Heart right ventricle (tissue), 16 donors: ENCODE measurements around the gene BDKRB2. TPM values are rescaled to one million over a fixed set of nuclear protein-coding genes. Genes with fewer than 3 reads are reported as not detected.
A peak's percentile ranks its signal among the peaks of the same experiment; 100 is the strongest.

Experiments
- ATAC-seq, 8 donors: fragments of 200-7000 bp; cut with Tn5 transposase; one replicate each; pipeline ENCODE4 v1.9.1; 2020; ENCODE audit warnings: mild to moderate bottlenecking in 8 of 8, moderate library complexity in 8 of 8, moderate number of reproducible peaks in 1 of 8
- DNase-seq, 2 donors: peaks; one replicate each; pipeline ENCODE4 v3.0.0-alpha.2; 2020
- H3K27ac ChIP-seq, 10 donors: fragments of 200-600 bp; sonication (generic) in 2 of 10; one replicate each; pipeline versions ENCODE4 v1.5.0 to v1.8.0; 2020 to 2022; ENCODE audit warnings: mild to moderate bottlenecking in 3 of 10
- H3K27me3 ChIP-seq, 7 donors: fragments of 200-600 bp; one replicate each; pipeline ENCODE4 v1.8.0; 2021 to 2022; ENCODE audit warnings: mild to moderate bottlenecking in 2 of 7
- H3K36me3 ChIP-seq, 9 donors: fragments of 200-600 bp; sonication (generic) in 1 of 9; one replicate each; pipeline versions ENCODE4 v1.5.0 to v1.8.0; 2020 to 2022; ENCODE audit warnings: mild to moderate bottlenecking in 2 of 9
- H3K4me1 ChIP-seq, 9 donors: fragments of 200-600 bp; sonication (generic) in 1 of 9; one replicate each; pipeline versions ENCODE4 v1.5.0 to v1.8.0; 2020 to 2022; ENCODE audit warnings: mild to moderate bottlenecking in 4 of 9
- H3K4me3 ChIP-seq, 10 donors: fragments of 200-600 bp; sonication (generic) in 2 of 10; one replicate each; pipeline versions ENCODE4 v1.5.0 to v1.8.0; 2020 to 2022; ENCODE audit warnings: mild to moderate bottlenecking in 7 of 10, moderate library complexity in 2 of 10
- H3K9me3 ChIP-seq, 11 donors: fragments of 200-600 bp in 10 of 11; sonication (generic) in 2 of 11; one replicate each; pipeline versions ENCODE4 v1.5.0 to v1.8.0; 2013 to 2022; ENCODE audit warnings: mild to moderate bottlenecking in 2 of 11, control low read depth in 1 of 11, moderate library complexity in 1 of 11
- WGBS, 2 donors: extraction: QIAGEN DNeasy Blood & Tissue Kit; methylation state at CpG; one replicate each; pipeline ENCODE4 v1.1.7; 2013; ENCODE audit warnings: inconsistent platforms in 1 of 2; 5-methylcytosine and 5-hydroxymethylcytosine counted together
- intact Hi-C, 10 donors: fragments of 100-400 bp; cut with DNase I; formaldehyde crosslinking; loops; one replicate each; pipeline versions ENCODE4 v1.11.1 to v1.14.2; 2022
- polyA plus RNA-seq, 2 donors: library from polyadenylated mRNA; stranded (reverse); fragments of 200-250 nt; gene quantifications; one replicate each; pipeline ENCODE4 v1.2.3, GENCODE V29; 2013
- total RNA-seq, 10 donors: library from RNA; stranded (reverse); fragmentation: NEBNext Ultra II Directional in 3 of 10; extraction: Animal tissue kit (Norgen Biotek cat#: 25700) in 3 of 10; gene quantifications; one replicate each; pipeline versions ENCODE4 v1.2.1 to v1.2.4, GENCODE V29; 2021 to 2023
- TF ChIP-seq, protein P1 (sequence below), 9 donors: fragments of 200-600 bp; sonication (generic) in 2 of 9; IDR thresholded peaks; one replicate each; pipeline versions ENCODE4 v1.5.0 to v1.8.0; 2021 to 2022; ENCODE audit warnings: antibody characterized with exemption in 9 of 9, mild to moderate bottlenecking in 5 of 9, moderate library complexity in 1 of 9
- donor health status: Arrhythmogenic right ventricular cardiomyopathy.
- donor health status: ischemic (EF 13 %, LVEDD 7.1; RV severe dilation, severe dysfunction).
- donor health status: healthy with polysubstance abuse.
- donor health status: DM: no; HTN: yes; CAD: no.
- donor health status: DM: no; HTN: no; CAD: no.
- donor health status: ischemic (EF 25% LVEDD 6.9; RV normal size, moderate dysfunction).
- donor health status: ischemic (EF 25% LVEDD 5.7; RV mildly dilated, moderate dysfunction).
- donor health status: healthy.
- donor health status: DM: yes; HTN: yes; CAD: no.
- donor health status: Ischemic cardiomyopathy.
- donor health status: ischemic (EF 35%, LVEDD 5.7; RV mildly dilated, moderate dysfunction).
- donor health status: nonischemic (EF 11% LVEDD 7.7; RV severe dilation, severe dysfunction).
- donor health status: DM: yes; HTN: yes; CAD: no.
- donor health status: PGD.
- donor health status: ischemic (EF 29% LVEDD 5.4; RV normal size, mild dysfunction).
- donor health status: nonischemic (EF 23%, LVEDD 6.1; RV moderate dilation, normal function).

The BDKRB2 gene
- total and polyA plus RNA-seq, 12 donors = 0.19 to 3.6 (median 0.59) TPM

DNA sequence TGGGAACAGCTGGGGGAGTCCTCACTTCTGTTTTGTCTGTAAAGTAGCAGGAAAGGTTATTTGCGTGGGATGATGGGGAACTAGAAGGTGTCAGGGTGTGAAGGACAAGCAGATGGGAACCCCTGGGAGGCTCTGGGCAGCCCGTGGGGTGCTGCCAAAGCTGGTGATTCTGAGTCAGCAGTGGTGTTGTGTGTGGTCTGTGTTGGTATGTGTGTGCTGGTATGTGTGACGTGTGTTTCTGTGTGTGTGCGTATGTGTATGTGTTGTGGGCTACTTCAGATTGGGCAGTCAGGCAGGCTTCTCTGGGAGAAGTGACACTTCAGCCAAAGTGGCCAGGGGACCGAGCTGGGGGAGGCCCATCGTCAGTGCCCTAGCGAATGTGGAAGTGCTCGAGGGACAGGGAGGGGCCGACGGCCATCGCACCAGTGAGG lies 15.3 kb upstream of the BDKRB2 start:
- Histone ChIP-seq H3K4me1 (peaks cover 0 to 6% (median 0%) of the 10 kb centered on the region in 9 donors), H3K36me3 (no peaks in the 10 kb centered on the region), H3K9me3 (no peaks in the 10 kb centered on the region), H3K27ac (no peak overlapping the region), H3K27me3 (peaks cover 0 to 42% (median 15%) of the 10 kb centered on the region in 7 donors), H3K4me3 (no peak overlapping the region)
- ATAC-seq (no peak), DNase-seq (no peak)
- TF ChIP-seq, protein P1, sequence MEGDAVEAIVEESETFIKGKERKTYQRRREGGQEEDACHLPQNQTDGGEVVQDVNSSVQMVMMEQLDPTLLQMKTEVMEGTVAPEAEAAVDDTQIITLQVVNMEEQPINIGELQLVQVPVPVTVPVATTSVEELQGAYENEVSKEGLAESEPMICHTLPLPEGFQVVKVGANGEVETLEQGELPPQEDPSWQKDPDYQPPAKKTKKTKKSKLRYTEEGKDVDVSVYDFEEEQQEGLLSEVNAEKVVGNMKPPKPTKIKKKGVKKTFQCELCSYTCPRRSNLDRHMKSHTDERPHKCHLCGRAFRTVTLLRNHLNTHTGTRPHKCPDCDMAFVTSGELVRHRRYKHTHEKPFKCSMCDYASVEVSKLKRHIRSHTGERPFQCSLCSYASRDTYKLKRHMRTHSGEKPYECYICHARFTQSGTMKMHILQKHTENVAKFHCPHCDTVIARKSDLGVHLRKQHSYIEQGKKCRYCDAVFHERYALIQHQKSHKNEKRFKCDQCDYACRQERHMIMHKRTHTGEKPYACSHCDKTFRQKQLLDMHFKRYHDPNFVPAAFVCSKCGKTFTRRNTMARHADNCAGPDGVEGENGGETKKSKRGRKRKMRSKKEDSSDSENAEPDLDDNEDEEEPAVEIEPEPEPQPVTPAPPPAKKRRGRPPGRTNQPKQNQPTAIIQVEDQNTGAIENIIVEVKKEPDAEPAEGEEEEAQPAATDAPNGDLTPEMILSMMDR (IDR thresholded peaks at IDR 0.05) = no peak
- intact Hi-C loops = no loop called here
- 50 to 54% methylated on average over 11 of the region's 11 CpGs for WGBS, 2 donors

DNA sequence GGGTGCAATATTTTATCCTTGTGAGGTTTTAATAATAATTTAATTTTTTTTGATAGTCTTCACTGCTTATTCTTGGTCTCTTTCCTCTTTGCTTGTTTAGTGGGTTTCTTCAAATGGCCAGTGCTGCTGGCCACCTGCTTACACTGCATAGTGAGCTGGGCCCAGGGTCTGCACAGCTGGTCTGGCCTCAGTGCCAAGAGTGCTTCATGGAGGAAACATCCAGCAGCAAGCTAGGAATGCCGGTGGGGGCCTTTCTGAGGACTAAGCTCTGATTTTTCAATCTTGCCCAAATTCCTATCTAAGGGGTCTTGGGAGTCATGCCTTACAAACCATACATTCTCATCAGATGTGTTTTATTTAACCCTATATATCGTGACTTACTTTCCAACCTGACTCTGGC lies 13.3 kb upstream of the BDKRB2 start:
- ATAC-seq (no peak), DNase-seq (no peak)
- H3K27ac ChIP-seq = no peak overlapping the region
- 69 to 71% methylated on average over 2 of the region's 2 CpGs for WGBS, 2 donors
- H3K4me1 ChIP-seq = peaks cover 0 to 6% (median 0%) of the 10 kb centered on the region in 9 donors
- H3K27me3 ChIP-seq = peaks cover 0 to 31% (median 25%) of the 10 kb centered on the region in 7 donors
- no peaks in the 10 kb centered on the region for H3K36me3 ChIP-seq
- intact Hi-C loops = no loop called here
- no peak overlapping the region for H3K4me3 ChIP-seq
- H3K9me3 ChIP-seq = no peaks in the 10 kb centered on the region
- TF ChIP-seq, protein P1 (IDR thresholded peaks at IDR 0.05) = no peak

DNA sequence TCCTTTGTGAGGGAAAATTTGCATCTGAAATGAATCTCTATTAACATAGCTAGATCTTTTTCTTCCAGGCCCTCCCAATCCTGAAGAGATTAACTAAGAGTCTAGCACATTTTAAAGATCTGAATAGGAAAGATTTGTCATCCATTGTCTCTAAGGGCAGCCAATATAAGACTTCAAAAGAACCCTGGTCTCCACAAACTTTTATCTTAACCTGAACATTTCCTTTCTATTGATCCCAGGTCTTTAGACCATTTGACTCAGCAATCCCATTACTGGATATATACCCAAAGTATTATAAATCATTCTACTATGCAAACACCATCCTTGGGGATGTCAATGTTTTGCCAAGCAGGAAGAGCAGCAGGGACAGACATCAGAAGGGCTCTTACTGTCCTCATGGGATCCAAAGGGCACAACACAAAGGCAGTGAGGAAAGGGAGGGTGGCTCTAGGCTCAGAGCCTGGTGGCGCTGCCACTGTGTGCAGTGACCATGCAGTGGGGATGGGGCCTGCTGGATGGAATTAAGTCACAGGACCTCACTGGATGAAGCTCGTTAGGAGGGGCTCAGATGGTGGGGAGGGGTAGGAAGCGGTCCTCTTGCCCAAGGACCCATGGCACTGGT lies 12.7 kb upstream of the BDKRB2 start:
- no peak overlapping the region for H3K27ac ChIP-seq
- H3K27me3 ChIP-seq = peaks cover 0 to 31% (median 25%) of the 10 kb centered on the region in 7 donors
- no peak overlapping the region for H3K4me3 ChIP-seq
- peaks cover 0 to 6% (median 0%) of the 10 kb centered on the region in 9 donors for H3K4me1 ChIP-seq
- DNase-seq (no peak), ATAC-seq (no peak)
- 84 to 93% methylated on average over 3 of the region's 3 CpGs for WGBS, 2 donors
- intact Hi-C loops = no loop called here
- H3K36me3 ChIP-seq = no peaks in the 10 kb centered on the region
- TF ChIP-seq, protein P1 (IDR thresholded peaks at IDR 0.05) = no peak
- no peaks in the 10 kb centered on the region for H3K9me3 ChIP-seq

DNA sequence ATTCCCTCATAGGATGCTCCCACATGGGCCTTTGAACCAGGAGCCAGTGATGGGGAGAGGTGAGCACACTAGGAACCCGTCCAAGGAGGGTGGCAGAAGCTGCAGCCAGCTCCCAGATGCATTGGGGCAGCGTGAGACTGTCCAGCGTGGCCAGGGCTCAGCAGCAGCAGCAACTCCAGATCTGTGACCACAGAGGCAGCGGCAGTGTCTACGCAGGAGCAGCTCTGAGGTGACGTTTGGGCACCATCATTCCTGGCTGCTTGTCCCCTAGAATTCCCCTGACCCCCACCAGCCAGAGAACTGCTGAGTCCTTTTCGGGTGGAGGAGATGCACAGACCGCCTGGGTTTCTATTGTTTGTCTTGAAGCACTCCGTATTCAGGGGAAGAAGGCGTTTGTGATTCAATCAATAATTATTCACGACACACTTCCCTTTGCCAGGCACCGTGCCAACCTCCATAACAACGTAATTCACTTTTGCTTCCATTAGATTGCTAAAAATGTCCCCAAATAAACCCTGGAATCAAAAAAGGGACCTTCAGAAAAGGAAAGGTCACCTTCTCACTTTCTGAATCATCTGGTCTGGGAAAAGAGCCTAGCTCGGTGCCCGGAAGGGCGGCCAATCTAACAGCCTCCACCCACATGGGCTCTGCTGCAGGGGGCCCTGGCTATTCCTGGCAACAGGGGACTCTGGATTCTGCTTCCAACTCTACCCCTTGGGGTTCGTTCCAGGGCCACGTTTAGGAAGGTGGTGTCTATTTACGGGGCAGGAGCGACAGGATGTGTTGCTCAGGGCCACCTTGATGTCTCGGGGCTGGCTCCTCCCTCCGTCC lies 11.4 kb upstream of the BDKRB2 start:
- TF ChIP-seq, protein P1 (IDR thresholded peaks at IDR 0.05) = no peak
- Histone ChIP-seq H3K4me1 (peaks cover 0 to 12% (median 0%) of the 10 kb centered on the region in 9 donors), H3K27ac (no peak overlapping the region), H3K36me3 (no peaks in the 10 kb centered on the region), H3K9me3 (no peaks in the 10 kb centered on the region), H3K4me3 (no peak overlapping the region), H3K27me3 (peaks cover 0 to 38% (median 29%) of the 10 kb centered on the region in 7 donors)
- 57 to 59% methylated on average over 22 of the region's 22 CpGs for WGBS, 2 donors
- no peak for DNase-seq
- intact Hi-C loops = no loop called here
- ATAC-seq = peak in 3 of 8 donors; percentile 23 to 63 (median 37)
